HepG2 (cell line): ENCODE results near the gene TMOD3. TPM values are rescaled to one million over a fixed set of nuclear protein-coding genes. Genes with fewer than 3 reads are reported as not detected.

Source experiments
- ATAC-seq: fragments of 200-7000 bp; cut with Tn5 transposase; 3 replicates; pipeline ENCODE4 v1.9.1; 2020; ENCODE audit warnings: mild to moderate bottlenecking, moderate library complexity
- BruUV-seq: library from RNA; stranded (reverse); fragments of 400-500 nt; replicated peaks from 2 replicates; lab custom pipeline; 2021; lab: Mats Ljungman, UMichigan
- CTCF ChIA-PET: fragments of 300-600 bp; formaldehyde crosslinking; extraction: SDS; loops from one replicate; lab custom pipeline; 2021; ENCODE audit warnings: low total read pairs, inconsistent platforms, low intra/inter-chr PET ratio; lab: Yijun Ruan, JAX
- POLR2A ChIA-PET: fragments of 350-600 bp; sonication (Branson Sonifier 250); formaldehyde crosslinking; loops from one replicate; lab custom pipeline; 2020; ENCODE audit warnings: antibody characterized with exemption, inconsistent platforms; lab: Yijun Ruan, JAX
- DNase-seq: peaks from one replicate; pipeline ENCODE4 v3.0.0-alpha.2; 2015; ENCODE audit warnings: low spot score
- FAIRE-seq: peaks from 3 replicates; lab custom pipeline; 2011; peaks lifted over from hg19 to GRCh38; lab: Jason Lieb, UNC
- H2AFZ ChIP-seq: one replicate; pipeline ENCODE4 v1.6.1; 2011; ENCODE audit warnings: low read length, inconsistent platforms
- H3K27ac ChIP-seq: fragments of 300-600 bp; 3 replicates; pipeline ENCODE4 v1.8.0; 2011; ENCODE audit warnings: mixed run types, mild to moderate bottlenecking, mixed read lengths, low read length, inconsistent platforms; ENCODE audit not compliant: insufficient read depth; ENCODE audit errors: extremely low read length
- H3K27me3 ChIP-seq, 2 experiments: fragments of 200-600 bp in 1 of 2; 2 replicates in 1 of 2; 3 replicates in 1 of 2; pipeline versions ENCODE4 v1.6.0 to v1.8.0; 2011; ENCODE audit warnings: low read length in 2 of 2, mild to moderate bottlenecking in 2 of 2, moderate library complexity in 2 of 2, inconsistent platforms in 1 of 2; ENCODE audit not compliant: insufficient read depth in 2 of 2, control insufficient read depth in 1 of 2
- H3K36me3 ChIP-seq, 2 experiments: fragments of 200-600 bp in 1 of 2; replicated peaks in 1 of 2; 2 replicates in 1 of 2; 3 replicates in 1 of 2; pipeline versions ENCODE4 v1.5.1 to v1.8.0; 2011; ENCODE audit warnings: low read length in 2 of 2, inconsistent platforms in 1 of 2; ENCODE audit not compliant: insufficient read depth in 2 of 2, control insufficient read depth in 1 of 2
- H3K4me1 ChIP-seq: 2 replicates; pipeline ENCODE4 v1.5.1; 2012; ENCODE audit warnings: low read length, inconsistent platforms; ENCODE audit not compliant: insufficient read depth
- H3K4me2 ChIP-seq: 2 replicates; pipeline ENCODE4 v1.6.0; 2011; ENCODE audit warnings: low read depth, low read length, inconsistent platforms
- H3K4me3 ChIP-seq, 3 experiments: fragments of 200-600 bp in 1 of 3; sonication (generic), shearing (Covaris generic) in 1 of 3; replicated peaks in 1 of 3; 2 replicates each; pipeline ENCODE4 v1.5.1; 2011 to 2016; ENCODE audit warnings: low read length in 3 of 3, inconsistent platforms in 2 of 3, low read depth in 2 of 3, mild to moderate bottlenecking in 2 of 3, control low read depth in 1 of 3, mixed read lengths in 1 of 3; ENCODE audit not compliant: insufficient read depth in 1 of 3
- H3K79me2 ChIP-seq: one replicate; pipeline ENCODE4 v1.6.1; 2011; ENCODE audit warnings: low read length, inconsistent platforms; ENCODE audit not compliant: insufficient read depth
- H3K9ac ChIP-seq: 2 replicates; pipeline ENCODE4 v1.6.0; 2011; ENCODE audit warnings: mild to moderate bottlenecking, low read depth, low read length, inconsistent platforms; ENCODE audit not compliant: insufficient read depth
- H3K9me3 ChIP-seq: 2 replicates; pipeline ENCODE4 v1.5.1; 2012; ENCODE audit warnings: mild to moderate bottlenecking, low read length
- H4K20me1 ChIP-seq: 2 replicates; pipeline ENCODE4 v1.6.0; 2011; ENCODE audit warnings: inconsistent platforms, mild to moderate bottlenecking, low read length, moderate library complexity; ENCODE audit not compliant: insufficient read depth
- CREM ChIP-seq, 2 experiments: sonication (generic) in 1 of 2; formaldehyde crosslinking in 1 of 2; IDR thresholded peaks; 2 replicates each; pipeline versions ENCODE4 v1.4.0 to v1.6.1; 2016 to 2020; ENCODE audit warnings: antibody characterized with exemption in 1 of 2, mild to moderate bottlenecking in 1 of 2, missing genetic modification reagents in 1 of 2
- MAFK ChIP-seq, 2 experiments: IDR thresholded peaks in 1 of 2; conservative IDR thresholded peaks in 1 of 2; 2 replicates each; pipeline ENCODE4 v1.6.1; 2011; ENCODE audit warnings: improper control_type of control experiment in 2 of 2, low read length in 2 of 2
- NFYB ChIP-seq: sonication (generic); formaldehyde crosslinking; IDR thresholded peaks from 2 replicates; pipeline ENCODE4 v1.4.0; 2020; ENCODE audit warnings: missing genetic modification reagents
- SPEN ChIP-seq: sonication (generic); formaldehyde crosslinking; IDR thresholded peaks from 2 replicates; pipeline ENCODE4 v1.5.1; 2020; ENCODE audit warnings: low read depth, mild to moderate bottlenecking, missing genetic modification reagents
- SRF ChIP-seq: IDR thresholded peaks from 2 replicates; pipeline ENCODE4 v1.6.1; 2011; ENCODE audit warnings: mild to moderate bottlenecking, low read depth, low read length, moderate library complexity
- TCF7L2 ChIP-seq: IDR thresholded peaks from 2 replicates; pipeline ENCODE4 v1.6.1; 2011; ENCODE audit warnings: mild to moderate bottlenecking, low read depth, low read length, moderate library complexity
- THYN1 ChIP-seq: sonication (generic); formaldehyde crosslinking; IDR thresholded peaks from 2 replicates; pipeline ENCODE4 v1.8.1; 2023; ENCODE audit warnings: low read depth, mild to moderate bottlenecking, moderate library complexity, missing genetic modification reagents, borderline replicate concordance
- ZNF383 ChIP-seq: sonication (generic); formaldehyde crosslinking; IDR thresholded peaks from 2 replicates; pipeline ENCODE4 v1.4.0; 2020; ENCODE audit warnings: missing genetic modification reagents, mild to moderate bottlenecking, borderline replicate concordance
- ZNF616 ChIP-seq: sonication (generic); formaldehyde crosslinking; IDR thresholded peaks from 2 replicates; pipeline ENCODE4 v1.5.0; 2020; ENCODE audit warnings: low read depth, mild to moderate bottlenecking, missing genetic modification reagents
- WGBS: methylation state at CpG from one replicate; pipeline ENCODE4 v1.1.6; 2017; ENCODE audit warnings: low lambda C conversion rate; 5-methylcytosine and 5-hydroxymethylcytosine counted together
- in situ Hi-C: cut with HindIII; loops from 2 replicates; pipeline ENCODE4 v1.10.0; 2017; ENCODE audit warnings: low pct_unique_long_range_greater_than_20kb; ENCODE audit not compliant: extremely low pct_ligation_motif_present
- intact Hi-C: fragments of 100-400 bp; cut with micrococcal nuclease; formaldehyde crosslinking; loops from one replicate; pipeline ENCODE4 v1.10.0; 2022; ENCODE audit not compliant: unreplicated experiment
- polyA plus RNA-seq, 8 experiments: library from polyadenylated mRNA; depleted of rRNA in 3 of 8; stranded (reverse) in 7 of 8; unstranded in 1 of 8; fragments of >200 nt; fragmentation: Illumina TruSeq in 4 of 8; extraction: Trizol in 4 of 8; gene quantifications; 2 replicates each; pipeline versions ENCODE4 v1.2.1 to v1.2.3, GENCODE V29; 2011 to 2016; ENCODE audit warnings: low read depth in 4 of 8, missing spikeins in 1 of 8, mixed read lengths in 1 of 8; ENCODE audit not compliant: insufficient read depth in 1 of 8
- total RNA-seq, 5 experiments: library from RNA; depleted of rRNA; stranded (reverse); fragments of >200 nt; fragmentation: Illumina TruSeq; extraction: Trizol; gene quantifications; 2 replicates each; pipeline ENCODE4 v1.2.3, GENCODE V29; 2016; ENCODE audit warnings: low read depth in 1 of 5
- TF ChIP-seq, protein P1 (sequence below): fragments of 450-650 bp; IDR thresholded peaks from 2 replicates; pipeline ENCODE4 v1.6.1; 2016
- TF ChIP-seq, protein P2 (sequence below): sonication (generic); formaldehyde crosslinking; IDR thresholded peaks from 2 replicates; pipeline ENCODE4 v1.8.0; 2022; ENCODE audit warnings: mild to moderate bottlenecking, missing genetic modification reagents, moderate library complexity
- TF ChIP-seq, protein P3 (sequence below): sonication (generic); formaldehyde crosslinking; IDR thresholded peaks from 2 replicates; pipeline ENCODE4 v1.4.0; 2020; ENCODE audit warnings: missing genetic modification reagents

TMOD3 gene
- total and polyA plus RNA-seq, 2 of the 13 experiments (the other 11 are each of a cell fraction or from before 2014, with no cell fraction given): 5.1 to 23.2 TPM

DNA sequence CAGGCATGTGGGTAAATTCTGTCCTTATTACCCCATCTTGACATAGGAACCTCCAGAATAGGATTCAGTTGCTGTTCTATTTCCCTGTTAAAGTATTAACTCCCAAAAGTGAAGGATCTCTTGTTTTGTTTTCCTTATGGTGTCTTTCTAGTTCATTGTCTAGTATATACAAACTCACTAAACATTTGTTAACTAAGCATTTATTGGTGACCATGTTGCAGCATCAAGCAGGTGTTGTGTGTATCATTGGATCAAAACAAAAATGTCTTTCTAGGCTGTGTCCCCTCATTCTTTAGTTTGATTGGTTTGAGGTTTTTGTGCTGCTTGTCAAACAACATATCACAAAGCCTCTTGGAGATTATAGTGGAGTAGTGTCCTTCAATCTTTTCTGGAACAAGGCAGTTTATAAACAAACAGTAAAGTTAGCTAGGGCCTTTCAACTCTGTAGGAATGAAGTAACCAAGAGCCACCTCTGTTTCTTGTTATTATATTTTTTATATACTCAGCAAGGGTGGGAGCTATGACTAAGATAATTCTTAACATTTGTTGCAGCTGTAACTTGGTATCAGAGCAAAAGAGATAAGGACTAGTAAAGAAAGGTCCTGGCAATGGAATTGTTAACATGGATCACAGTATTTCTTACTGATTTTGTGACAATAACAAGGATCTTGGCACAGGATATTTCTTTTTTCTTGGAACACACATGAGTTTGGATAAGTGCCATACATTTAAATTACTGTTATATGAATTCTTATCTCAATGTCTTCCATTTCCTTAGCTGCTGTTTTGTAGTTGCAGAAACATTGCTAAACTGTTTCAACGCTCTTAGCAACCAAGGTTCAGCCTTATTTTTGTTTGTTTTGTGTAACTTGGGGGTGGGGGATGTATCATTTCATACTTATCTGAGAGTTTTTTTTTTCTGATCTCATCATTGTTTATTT lies 49.3 kb downstream of the TMOD3 start:
- Histone ChIP-seq H3K9me3 (no peaks in the 10 kb centered on the region), H3K27ac (no peak overlapping the region), H3K4me3 (no peak overlapping the region), H3K9ac (no peak overlapping the region), H3K36me3 (peaks cover 1 to 4% of the 10 kb centered on the region in 2 experiments; a peak in 2 of 5 replicates), H2AFZ (no peak overlapping the region), H4K20me1 (no peaks in the 10 kb centered on the region; the same call in 1 of the 2 replicates), H3K4me2 (no peak overlapping the region), H3K79me2 (no peaks in the 10 kb centered on the region), H3K27me3 (no peaks in the 10 kb centered on the region), H3K4me1 (peaks cover 25% of the 10 kb centered on the region)
- no peak for ATAC-seq
- ChIA-PET POLR2A (interaction anchor here (1.2 kb wide), 1 partner anchor 17 kb away, joined by 4 read pairs; no protein-coding TSS in a partner anchor), CTCF (no interaction called here)
- WGBS: 69% methylated on average over 1 of the region's 1 CpG
- no peak for FAIRE-seq
- in situ Hi-C loops: no loop called here
- TF ChIP-seq TCF7L2: no peak
- TF ChIP-seq ZNF383 (CRISPR knock-in tag): no peak
- TF ChIP-seq MAFK (conservative IDR thresholded peaks at IDR 0.05 in 1 of 2, IDR thresholded peaks at IDR 0.05 in 1 of 2; ENCODE audit: low read length in 2 of 2): peak in 1 of 2 experiments; percentile 18; a peak in 2 of 4 replicates
- no peak for TF ChIP-seq SRF
- intact Hi-C loops: no loop called here
- no peak for DNase-seq
- no TSS peak for BruUV-seq

DNA sequence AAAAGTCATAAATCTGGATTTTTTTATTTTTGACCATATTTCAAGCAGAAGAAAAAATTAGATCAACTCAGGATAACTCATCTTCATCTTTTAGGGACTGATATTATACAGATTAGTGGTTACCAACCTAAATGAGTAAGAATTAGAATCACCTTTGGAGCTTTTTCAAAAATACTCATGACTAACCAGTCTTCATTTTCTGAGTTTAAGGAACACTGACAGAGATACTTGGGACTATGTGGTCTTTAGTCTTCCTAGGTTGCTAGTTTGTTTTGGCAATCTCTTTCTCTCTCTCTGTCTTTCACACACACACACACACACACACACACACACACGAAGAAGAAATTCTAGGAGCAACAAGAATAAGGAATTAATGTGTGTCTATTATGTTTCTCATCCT lies 50.1 kb downstream of the TMOD3 start:
- no peaks in the 10 kb centered on the region; the same call in 1 of the 2 replicates for H4K20me1 ChIP-seq
- WGBS: 80% methylated on average over 1 of the region's 1 CpG
- DNase-seq (no peak), ATAC-seq (no peak), FAIRE-seq (no peak)
- H3K4me3 ChIP-seq: no peak overlapping the region
- in situ Hi-C loops (no loop called here), intact Hi-C loops (no loop called here)
- peaks cover 19% of the 10 kb centered on the region for H3K4me1 ChIP-seq
- peaks cover 1 to 4% of the 10 kb centered on the region in 2 experiments; a peak in 3 of 5 replicates for H3K36me3 ChIP-seq
- no peak overlapping the region for H3K4me2 ChIP-seq
- ChIA-PET CTCF (no interaction called here), POLR2A (interaction anchor here (1.2 kb wide), 1 partner anchor 18 kb away, joined by 4 read pairs; no protein-coding TSS in a partner anchor)
- BruUV-seq: no TSS peak
- no peaks in the 10 kb centered on the region for H3K27me3 ChIP-seq
- H2AFZ ChIP-seq: no peak overlapping the region
- H3K27ac ChIP-seq: no peak overlapping the region
- H3K79me2 ChIP-seq: no peaks in the 10 kb centered on the region
- H3K9me3 ChIP-seq: no peaks in the 10 kb centered on the region
- H3K9ac ChIP-seq: no peak overlapping the region
- TF ChIP-seq, protein P1, sequence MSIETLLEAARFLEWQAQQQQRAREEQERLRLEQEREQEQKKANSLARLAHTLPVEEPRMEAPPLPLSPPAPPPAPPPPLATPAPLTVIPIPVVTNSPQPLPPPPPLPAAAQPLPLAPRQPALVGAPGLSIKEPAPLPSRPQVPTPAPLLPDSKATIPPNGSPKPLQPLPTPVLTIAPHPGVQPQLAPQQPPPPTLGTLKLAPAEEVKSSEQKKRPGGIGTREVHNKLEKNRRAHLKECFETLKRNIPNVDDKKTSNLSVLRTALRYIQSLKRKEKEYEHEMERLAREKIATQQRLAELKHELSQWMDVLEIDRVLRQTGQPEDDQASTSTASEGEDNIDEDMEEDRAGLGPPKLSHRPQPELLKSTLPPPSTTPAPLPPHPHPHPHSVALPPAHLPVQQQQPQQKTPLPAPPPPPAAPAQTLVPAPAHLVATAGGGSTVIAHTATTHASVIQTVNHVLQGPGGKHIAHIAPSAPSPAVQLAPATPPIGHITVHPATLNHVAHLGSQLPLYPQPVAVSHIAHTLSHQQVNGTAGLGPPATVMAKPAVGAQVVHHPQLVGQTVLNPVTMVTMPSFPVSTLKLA: no peak
- TF ChIP-seq CREM (IDR thresholded peaks at IDR 0.05) (no peak), CREM (CRISPR knock-in tag; IDR thresholded peaks at IDR 0.05) (no peak), THYN1 (CRISPR knock-in tag) (no peak), ZNF616 (CRISPR knock-in tag) (no peak), NFYB (no peak), SPEN (CRISPR knock-in tag) (no peak)
- TF ChIP-seq, protein P2, sequence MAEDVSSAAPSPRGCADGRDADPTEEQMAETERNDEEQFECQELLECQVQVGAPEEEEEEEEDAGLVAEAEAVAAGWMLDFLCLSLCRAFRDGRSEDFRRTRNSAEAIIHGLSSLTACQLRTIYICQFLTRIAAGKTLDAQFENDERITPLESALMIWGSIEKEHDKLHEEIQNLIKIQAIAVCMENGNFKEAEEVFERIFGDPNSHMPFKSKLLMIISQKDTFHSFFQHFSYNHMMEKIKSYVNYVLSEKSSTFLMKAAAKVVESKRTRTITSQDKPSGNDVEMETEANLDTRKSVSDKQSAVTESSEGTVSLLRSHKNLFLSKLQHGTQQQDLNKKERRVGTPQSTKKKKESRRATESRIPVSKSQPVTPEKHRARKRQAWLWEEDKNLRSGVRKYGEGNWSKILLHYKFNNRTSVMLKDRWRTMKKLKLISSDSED (CRISPR knock-in tag): no peak
- TF ChIP-seq, protein P3, sequence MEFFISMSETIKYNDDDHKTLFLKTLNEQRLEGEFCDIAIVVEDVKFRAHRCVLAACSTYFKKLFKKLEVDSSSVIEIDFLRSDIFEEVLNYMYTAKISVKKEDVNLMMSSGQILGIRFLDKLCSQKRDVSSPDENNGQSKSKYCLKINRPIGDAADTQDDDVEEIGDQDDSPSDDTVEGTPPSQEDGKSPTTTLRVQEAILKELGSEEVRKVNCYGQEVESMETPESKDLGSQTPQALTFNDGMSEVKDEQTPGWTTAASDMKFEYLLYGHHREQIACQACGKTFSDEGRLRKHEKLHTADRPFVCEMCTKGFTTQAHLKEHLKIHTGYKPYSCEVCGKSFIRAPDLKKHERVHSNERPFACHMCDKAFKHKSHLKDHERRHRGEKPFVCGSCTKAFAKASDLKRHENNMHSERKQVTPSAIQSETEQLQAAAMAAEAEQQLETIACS (CRISPR knock-in tag): no peak
